Activated CD4-positive, alpha-beta T cell treated with anti-CD3 and anti-CD28 coated beads for 36 hours (primary cell): ENCODE data around the gene ZIC1. TPM values are rescaled to one million over a fixed set of nuclear protein-coding genes. Genes with fewer than 3 reads are reported as not detected.
A peak's percentile ranks its signal among the peaks of the same experiment; 100 is the strongest.

ENCODE experiments used
- ATAC-seq: fragments of 200-7000 bp; cut with Tn5 transposase; one replicate; pipeline ENCODE4 v1.10.0; 2021; ENCODE audit warnings: mild to moderate bottlenecking, moderate library complexity
- CTCF ChIA-PET: fragments of 350-600 bp; sonication (Branson Sonifier 250); formaldehyde crosslinking; loops from one replicate; lab custom pipeline; 2021; ENCODE audit warnings: antibody characterized with exemption; lab: Charles Lee
- POLR2A ChIA-PET: fragments of 350-600 bp; sonication (Branson Sonifier 250); formaldehyde crosslinking; loops from one replicate; lab custom pipeline; 2021; ENCODE audit warnings: antibody characterized with exemption, inconsistent platforms; lab: Charles Lee
- DNase-seq: peaks from one replicate; pipeline ENCODE4 v3.0.0-alpha.2; 2020
- H3K27ac Mint-ChIP-seq: one replicate; pipeline ENCODE4 v1.8.0; 2021; ENCODE audit warnings: mixed read lengths
- H3K27me3 Mint-ChIP-seq: one replicate; pipeline ENCODE4 v1.8.0; 2021; ENCODE audit warnings: mixed read lengths
- H3K36me3 Mint-ChIP-seq: one replicate; pipeline ENCODE4 v1.8.0; 2021; ENCODE audit warnings: low read depth, mixed read lengths
- H3K4me1 Mint-ChIP-seq: one replicate; pipeline ENCODE4 v1.8.0; 2021; ENCODE audit warnings: mixed read lengths
- H3K4me3 Mint-ChIP-seq: one replicate; pipeline ENCODE4 v1.8.0; 2021; ENCODE audit warnings: mild to moderate bottlenecking, moderate library complexity, mixed read lengths
- H3K9me3 Mint-ChIP-seq: one replicate; pipeline ENCODE4 v1.8.0; 2021; ENCODE audit warnings: low read depth, mixed read lengths
- intact Hi-C, 2 experiments: fragments of 100-400 bp; cut with DNase I in 1 of 2; cut with micrococcal nuclease in 1 of 2; formaldehyde crosslinking; loops; one replicate each; pipeline versions ENCODE4 v1.14.2 to v1.15.1; 2022 to 2024; cut with DNase I, micrococcal nuclease
- total RNA-seq, 2 experiments: library from RNA; stranded (reverse); gene quantifications; one replicate each; pipeline ENCODE4 v1.2.3, GENCODE V29; 2021

ZIC1 gene
- total RNA-seq, 2 experiments from 2014 or later, result not detected

DNA sequence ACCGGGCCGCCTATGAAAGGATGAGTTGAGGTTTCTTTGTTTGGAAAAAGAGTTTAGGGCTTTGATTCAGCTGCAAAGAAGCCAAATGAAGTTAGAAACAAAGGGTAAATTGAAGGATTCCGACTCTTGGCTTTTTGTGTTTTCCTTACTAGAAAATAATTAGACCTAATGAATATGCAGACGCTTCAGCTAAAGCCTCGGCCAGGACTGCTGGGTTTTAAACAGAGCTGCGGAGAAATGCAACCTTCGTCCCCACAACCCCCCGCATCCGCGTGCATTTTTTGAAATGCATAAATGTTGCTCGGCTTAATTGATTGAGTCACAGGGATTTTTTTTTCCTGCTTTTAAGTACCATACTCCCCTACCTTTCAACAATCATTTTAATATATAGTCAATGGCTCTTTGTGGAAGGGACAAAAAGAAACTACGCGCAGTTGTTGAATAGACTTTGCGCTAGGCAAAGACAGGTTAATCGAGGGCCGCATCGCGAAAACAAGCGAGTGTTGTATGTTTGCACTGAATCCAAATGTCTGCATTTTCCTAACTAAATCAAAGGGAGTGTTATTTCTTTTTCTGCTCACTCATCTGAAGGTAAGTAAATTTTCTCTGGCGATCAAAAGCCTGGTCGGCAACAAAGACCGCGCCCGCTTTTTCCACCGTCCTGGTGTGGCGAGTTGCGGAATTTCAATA, 1.5 kb upstream of the ZIC1 start:
- DNase-seq (no peak), ATAC-seq (no peak)
- Mint-ChIP-seq H3K36me3 (peaks cover 18% of the 10 kb centered on the region), H3K9me3 (peaks cover 5% of the 10 kb centered on the region), H3K27ac (no peak overlapping the region), H3K4me1 (peaks cover 35% of the 10 kb centered on the region), H3K4me3 (peak overlapping the region; percentile 40), H3K27me3 (peaks cover 74% of the 10 kb centered on the region)
- intact Hi-C loops, result loop anchor here in 1 of 2 experiments (2.0 kb wide), 1 partner anchor 13 kb away; no protein-coding TSS in a partner anchor
- CTCF ChIA-PET, result no interaction called here
- POLR2A ChIA-PET, result no interaction called here

DNA sequence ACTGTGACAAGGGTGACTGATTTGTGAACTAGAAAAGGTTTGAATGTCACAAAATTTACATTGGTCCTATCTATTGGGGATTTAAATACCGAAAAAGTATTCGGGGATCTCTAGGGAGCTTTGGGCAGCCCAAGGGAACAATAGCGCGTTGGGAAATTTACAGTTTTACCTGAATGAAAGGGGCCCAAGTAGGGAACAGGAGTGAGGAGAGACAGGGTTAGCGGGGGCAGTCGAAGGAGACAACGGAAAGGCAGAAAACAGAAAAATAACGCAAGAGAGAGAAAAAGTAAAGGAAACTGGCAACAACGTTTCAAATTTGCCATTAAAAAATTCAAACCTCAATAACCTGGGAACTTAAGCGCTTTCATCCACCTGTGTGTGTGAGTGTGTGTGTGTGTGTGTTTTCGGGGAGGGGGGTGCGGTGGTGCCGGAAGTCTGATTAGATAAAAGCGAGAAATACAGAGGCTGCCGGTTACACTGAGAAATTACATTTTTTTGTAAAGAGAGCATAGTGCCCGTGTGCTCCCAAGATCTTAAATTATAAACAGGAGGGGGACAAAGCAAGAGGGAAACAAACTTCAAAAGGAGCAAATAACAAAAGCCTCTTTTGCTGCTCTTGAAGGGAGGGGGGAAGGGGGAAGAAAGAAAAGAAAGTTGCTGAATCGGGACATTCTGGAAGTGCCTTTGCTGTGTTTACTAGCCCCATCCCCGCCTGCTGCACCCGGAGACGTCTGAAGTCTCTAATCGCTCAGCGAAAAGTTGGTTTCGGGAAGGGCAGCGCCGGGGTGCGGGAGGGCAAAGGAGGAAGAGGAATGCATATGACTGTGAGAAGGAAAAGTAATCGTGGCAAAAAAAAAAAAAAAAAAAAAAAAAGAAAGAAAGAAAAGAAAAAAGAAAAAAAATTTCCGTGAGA, 721 bp upstream of the ZIC1 start:
- Mint-ChIP-seq H3K27me3 (peaks cover 75% of the 10 kb centered on the region), H3K27ac (no peak overlapping the region), H3K36me3 (peaks cover 22% of the 10 kb centered on the region), H3K4me3 (peak overlapping the region; percentile 40), H3K4me1 (peaks cover 41% of the 10 kb centered on the region), H3K9me3 (peaks cover 5% of the 10 kb centered on the region)
- ATAC-seq (no peak), DNase-seq (no peak)
- CTCF ChIA-PET, result no interaction called here
- POLR2A ChIA-PET, result no interaction called here
- intact Hi-C loops, result loop anchor here in 1 of 2 experiments (2.0 kb wide), 1 partner anchor 14 kb away; no protein-coding TSS in a partner anchor

DNA sequence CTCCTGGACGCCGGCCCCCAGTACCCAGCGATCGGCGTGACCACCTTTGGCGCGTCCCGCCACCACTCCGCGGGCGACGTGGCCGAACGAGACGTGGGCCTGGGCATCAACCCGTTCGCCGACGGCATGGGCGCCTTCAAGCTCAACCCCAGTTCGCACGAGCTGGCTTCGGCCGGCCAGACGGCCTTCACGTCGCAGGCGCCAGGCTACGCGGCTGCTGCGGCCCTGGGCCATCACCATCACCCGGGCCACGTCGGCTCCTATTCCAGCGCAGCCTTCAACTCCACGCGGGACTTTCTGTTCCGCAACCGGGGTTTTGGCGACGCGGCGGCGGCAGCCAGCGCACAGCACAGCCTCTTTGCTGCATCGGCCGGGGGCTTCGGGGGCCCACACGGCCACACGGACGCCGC, 956 bp downstream of the ZIC1 start:
- no peak for ATAC-seq
- ChIA-PET POLR2A (no interaction called here), CTCF (no interaction called here)
- Mint-ChIP-seq H3K4me3 (no peak overlapping the region), H3K9me3 (peaks cover 5% of the 10 kb centered on the region), H3K27ac (no peak overlapping the region), H3K36me3 (peaks cover 22% of the 10 kb centered on the region), H3K27me3 (peaks cover 73% of the 10 kb centered on the region), H3K4me1 (peaks cover 44% of the 10 kb centered on the region)
- DNase-seq, result no peak
- intact Hi-C loops, result loop anchor here (2.0 to 10.0 kb wide), 4 partner anchors 15 to 53 kb away; no protein-coding TSS in a partner anchor

DNA sequence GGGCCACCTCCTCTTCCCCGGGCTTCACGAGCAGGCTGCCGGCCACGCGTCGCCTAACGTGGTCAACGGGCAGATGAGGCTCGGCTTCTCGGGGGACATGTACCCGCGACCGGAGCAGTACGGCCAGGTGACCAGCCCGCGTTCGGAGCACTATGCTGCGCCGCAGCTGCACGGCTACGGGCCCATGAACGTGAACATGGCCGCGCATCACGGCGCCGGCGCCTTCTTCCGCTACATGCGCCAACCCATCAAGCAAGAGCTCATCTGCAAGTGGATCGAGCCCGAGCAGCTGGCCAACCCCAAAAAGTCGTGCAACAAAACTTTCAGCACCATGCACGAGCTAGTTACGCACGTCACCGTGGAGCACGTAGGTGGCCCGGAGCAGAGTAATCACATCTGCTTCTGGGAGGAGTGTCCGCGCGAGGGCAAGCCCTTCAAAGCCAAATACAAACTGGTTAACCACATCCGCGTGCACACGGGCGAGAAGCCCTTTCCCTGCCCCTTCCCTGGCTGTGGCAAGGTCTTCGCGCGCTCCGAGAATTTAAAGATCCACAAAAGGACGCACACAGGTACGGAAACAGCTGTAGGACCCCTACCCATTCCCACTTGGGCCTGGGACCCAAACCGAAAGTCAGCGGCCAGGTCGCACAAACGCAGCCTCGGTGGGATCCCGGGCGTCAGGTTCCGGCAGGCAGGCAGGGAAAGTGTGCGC, 1.5 kb downstream of the ZIC1 start:
- intact Hi-C loops, result loop anchor here (2.0 to 10.0 kb wide), 4 partner anchors 14 to 53 kb away; no protein-coding TSS in a partner anchor
- Mint-ChIP-seq H3K9me3 (peaks cover 7% of the 10 kb centered on the region), H3K4me3 (peak overlapping the region; percentile 54), H3K4me1 (peaks cover 44% of the 10 kb centered on the region), H3K27me3 (peaks cover 73% of the 10 kb centered on the region), H3K36me3 (peaks cover 22% of the 10 kb centered on the region), H3K27ac (no peak overlapping the region)
- DNase-seq, result peak; percentile 31
- no peak for ATAC-seq
- ChIA-PET POLR2A (no interaction called here), CTCF (no interaction called here)

DNA sequence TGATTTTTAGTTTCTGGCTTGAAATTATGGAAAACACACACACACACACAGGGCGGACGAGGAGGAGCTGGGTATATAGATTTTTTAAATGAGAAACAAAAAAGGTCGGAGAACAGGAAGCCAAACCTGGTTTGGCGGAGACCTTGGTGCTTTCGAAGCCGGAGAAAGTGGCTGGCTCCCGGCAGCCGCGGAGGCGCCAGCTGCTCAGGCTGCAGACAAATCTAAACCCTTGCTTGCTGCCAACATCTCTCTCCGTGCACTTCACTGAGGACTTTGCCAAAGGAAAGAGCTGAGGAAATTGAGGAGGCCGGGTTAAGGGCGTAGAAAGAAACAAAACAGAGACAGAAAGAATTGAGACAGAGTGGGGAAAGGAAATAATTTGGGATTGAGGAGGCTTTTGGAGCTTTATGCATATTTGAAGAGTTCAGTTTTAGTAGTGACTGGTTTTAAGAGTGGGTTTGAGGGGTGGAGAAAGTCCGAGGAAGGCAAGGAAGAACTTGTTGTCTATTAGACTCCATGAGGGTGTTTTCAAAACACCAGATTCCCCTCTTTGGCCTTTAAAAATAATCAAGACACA, 2.2 kb downstream of the ZIC1 start:
- ATAC-seq (no peak), DNase-seq (no peak)
- Mint-ChIP-seq H3K36me3 (peaks cover 22% of the 10 kb centered on the region), H3K27me3 (peaks cover 75% of the 10 kb centered on the region), H3K27ac (no peak overlapping the region), H3K4me3 (peak overlapping the region; percentile 54), H3K4me1 (peaks cover 44% of the 10 kb centered on the region), H3K9me3 (peaks cover 7% of the 10 kb centered on the region)
- ChIA-PET POLR2A (no interaction called here), CTCF (no interaction called here)
- intact Hi-C loops, result loop anchor here (2.0 to 10.0 kb wide), 4 partner anchors 13 to 54 kb away; no protein-coding TSS in a partner anchor

DNA sequence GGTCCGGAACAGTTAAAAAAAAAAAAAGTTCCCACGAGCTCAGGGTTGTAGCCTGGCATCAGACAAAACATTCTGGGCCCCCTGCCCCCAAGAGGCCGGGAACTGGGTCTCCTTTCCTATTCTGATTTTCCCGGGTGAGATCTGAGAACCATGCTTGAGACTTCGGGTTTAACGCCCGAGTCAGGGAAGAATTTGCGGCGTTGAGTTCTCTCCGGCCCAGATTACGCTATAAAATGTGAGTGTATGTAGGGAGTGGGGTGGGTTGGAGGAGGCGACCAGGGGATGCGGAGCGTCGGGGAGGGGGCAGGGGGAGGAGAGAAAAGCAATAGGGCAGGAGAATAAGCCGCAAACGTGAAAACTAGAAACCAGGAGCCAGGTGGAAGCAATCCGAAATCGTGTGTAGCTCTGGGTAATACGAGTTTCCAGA, 2.7 kb downstream of the ZIC1 start:
- CTCF ChIA-PET, result no interaction called here
- intact Hi-C loops, result loop anchor here (1.0 to 10.0 kb wide), 6 partner anchors 13 to 55 kb away; no protein-coding TSS in a partner anchor
- no peak for ATAC-seq
- POLR2A ChIA-PET, result interaction anchor here (0.7 kb wide), 1 partner anchor 21 kb away, joined by 3 read pairs; no protein-coding TSS in a partner anchor
- H3K4me3 Mint-ChIP-seq, result peak overlapping the region; percentile 54
- H3K4me1 Mint-ChIP-seq, result peaks cover 44% of the 10 kb centered on the region
- peaks cover 7% of the 10 kb centered on the region for H3K9me3 Mint-ChIP-seq
- H3K36me3 Mint-ChIP-seq, result peaks cover 19% of the 10 kb centered on the region
- no peak for DNase-seq
- no peak overlapping the region for H3K27ac Mint-ChIP-seq
- H3K27me3 Mint-ChIP-seq, result peaks cover 73% of the 10 kb centered on the region

DNA sequence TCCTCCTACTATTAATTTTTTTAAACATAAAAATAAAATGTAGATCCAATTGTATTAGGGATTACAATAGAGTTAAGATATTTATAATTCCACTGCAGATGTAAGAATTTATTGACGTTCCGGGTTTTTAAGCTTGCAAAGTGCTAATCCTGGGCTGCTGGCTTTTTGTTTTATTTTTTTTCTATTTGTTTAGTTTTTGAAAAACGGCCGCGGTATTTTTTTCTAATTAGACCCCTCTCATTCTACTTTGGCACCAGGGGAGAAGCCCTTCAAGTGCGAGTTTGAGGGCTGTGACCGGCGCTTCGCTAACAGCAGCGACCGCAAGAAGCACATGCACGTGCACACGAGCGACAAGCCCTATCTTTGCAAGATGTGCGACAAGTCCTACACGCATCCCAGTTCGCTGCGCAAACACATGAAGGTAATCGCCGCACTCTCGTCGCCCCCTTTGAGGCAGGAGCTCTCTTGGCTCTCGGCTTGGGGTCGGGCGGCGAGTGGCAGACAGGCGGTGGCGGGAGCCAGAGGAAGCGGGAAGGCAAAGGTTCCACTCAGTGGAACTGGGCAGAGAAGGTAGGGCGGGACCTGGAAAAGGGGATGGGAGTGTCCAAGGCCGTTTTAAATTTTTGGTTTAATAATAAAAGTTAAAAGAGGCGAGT, 3.2 kb downstream of the ZIC1 start:
- peaks cover 7% of the 10 kb centered on the region for H3K9me3 Mint-ChIP-seq
- H3K4me1 Mint-ChIP-seq, result peaks cover 44% of the 10 kb centered on the region
- H3K27me3 Mint-ChIP-seq, result peaks cover 74% of the 10 kb centered on the region
- peaks cover 19% of the 10 kb centered on the region for H3K36me3 Mint-ChIP-seq
- no peak for ATAC-seq
- ChIA-PET POLR2A (interaction anchor here (0.6 to 0.7 kb wide), 2 partner anchors 21 to 607 kb away, joined by 3 to 5 read pairs; no protein-coding TSS in a partner anchor), CTCF (no interaction called here)
- H3K4me3 Mint-ChIP-seq, result no peak overlapping the region
- no peak for DNase-seq
- H3K27ac Mint-ChIP-seq, result no peak overlapping the region
- intact Hi-C loops, result loop anchor here (1.0 to 10.0 kb wide), 5 partner anchors 21 to 55 kb away; no protein-coding TSS in a partner anchor

DNA sequence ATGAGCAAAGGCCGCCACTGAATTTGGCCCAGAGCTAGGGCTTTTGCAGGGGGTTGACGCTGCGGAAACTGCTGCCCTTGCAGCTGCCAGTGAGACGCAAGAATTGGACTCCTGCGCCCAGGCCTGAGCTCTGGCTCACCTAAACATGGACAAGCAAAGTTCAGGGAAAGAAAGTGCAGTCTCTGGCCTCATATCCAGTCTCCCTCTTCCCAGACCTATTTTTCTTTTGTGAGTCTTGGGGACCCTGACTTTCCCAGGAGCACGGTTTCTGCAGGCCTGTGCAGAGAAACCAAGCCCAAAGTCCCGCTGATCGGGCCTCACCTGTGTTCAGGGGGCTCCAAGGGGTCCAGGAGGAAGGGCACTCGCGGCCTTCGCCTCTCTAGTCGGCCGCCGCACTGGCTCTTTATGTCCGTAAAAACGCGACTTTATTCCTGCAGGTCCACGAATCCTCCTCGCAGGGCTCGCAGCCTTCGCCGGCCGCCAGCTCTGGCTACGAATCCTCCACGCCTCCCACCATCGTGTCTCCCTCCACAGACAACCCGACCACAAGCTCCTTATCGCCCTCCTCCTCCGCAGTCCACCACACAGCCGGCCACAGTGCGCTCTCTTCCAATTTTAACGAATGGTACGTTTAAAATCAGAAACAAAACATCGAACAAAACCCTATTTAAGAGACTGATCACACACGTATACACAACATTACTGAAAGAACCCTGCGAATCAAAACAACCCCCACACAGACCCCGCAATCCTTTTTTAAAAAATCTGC, 3.9 kb downstream of the ZIC1 start:
- H3K27me3 Mint-ChIP-seq, result peaks cover 74% of the 10 kb centered on the region
- ChIA-PET POLR2A (no interaction called here), CTCF (no interaction called here)
- peak overlapping the region; percentile 75 for H3K27ac Mint-ChIP-seq
- peak overlapping the region; percentile 49 for H3K4me3 Mint-ChIP-seq
- H3K36me3 Mint-ChIP-seq, result peaks cover 14% of the 10 kb centered on the region
- ATAC-seq (no peak), DNase-seq (no peak)
- intact Hi-C loops, result loop anchor here (1.0 to 10.0 kb wide), 5 partner anchors 22 to 56 kb away; no protein-coding TSS in a partner anchor
- H3K9me3 Mint-ChIP-seq, result peaks cover 4% of the 10 kb centered on the region
- peaks cover 37% of the 10 kb centered on the region for H3K4me1 Mint-ChIP-seq

DNA sequence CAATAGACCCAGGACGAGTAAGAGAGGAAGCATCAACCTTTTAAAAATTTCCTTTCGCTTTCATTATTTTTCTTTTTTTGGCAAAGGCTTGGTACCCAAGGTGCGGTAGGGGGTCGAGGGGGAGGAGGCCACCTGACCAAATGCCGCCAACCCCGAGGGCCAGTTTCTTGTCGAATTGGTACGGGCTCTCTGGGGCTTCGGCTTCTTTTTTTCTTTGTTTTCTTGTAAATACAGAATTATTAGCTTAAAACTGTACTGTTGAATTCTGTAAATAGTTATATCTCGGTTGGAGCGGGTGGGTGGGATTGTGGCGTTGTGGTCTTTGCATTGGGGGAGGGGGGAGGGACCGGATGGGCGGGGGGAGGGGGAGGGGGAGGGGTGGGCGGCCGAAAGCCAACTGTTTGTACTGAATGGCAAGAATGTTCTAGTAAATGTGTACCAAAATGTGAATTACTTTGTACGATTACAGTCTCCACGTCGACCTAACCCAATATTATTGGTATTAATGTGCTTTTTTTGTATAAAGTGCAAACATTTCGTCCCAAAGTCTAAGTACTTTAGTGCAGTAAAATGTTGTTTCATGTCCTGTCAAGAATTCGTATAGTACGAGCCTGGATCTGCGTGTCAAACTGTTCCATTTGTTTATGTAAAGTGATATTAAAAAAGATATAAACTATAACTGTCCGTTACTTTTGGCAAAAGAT, 4.7 kb downstream of the ZIC1 start:
- Mint-ChIP-seq H3K27me3 (peaks cover 74% of the 10 kb centered on the region), H3K36me3 (peaks cover 8% of the 10 kb centered on the region), H3K27ac (no peak overlapping the region), H3K9me3 (peaks cover 2% of the 10 kb centered on the region), H3K4me3 (peak overlapping the region; percentile 49), H3K4me1 (peaks cover 33% of the 10 kb centered on the region)
- ChIA-PET POLR2A (no interaction called here), CTCF (no interaction called here)
- no peak for DNase-seq
- intact Hi-C loops, result loop anchor here (2.0 to 10.0 kb wide), 4 partner anchors 25 to 57 kb away; no protein-coding TSS in a partner anchor
- no peak for ATAC-seq
